Activated gamma-delta T cell treated with anti-CD3 and anti-CD28 coated beads, Interleukin-2, amount 50 U/mL, for 16 hours (primary cell): Measurements from ENCODE around the gene SLC11A1.

Experiments used
- DNase-seq: peaks from one replicate; pipeline ENCODE4 v3.0.0-alpha.2; 2020; ENCODE audit warnings: low read depth

SLC11A1 gene, protein sequence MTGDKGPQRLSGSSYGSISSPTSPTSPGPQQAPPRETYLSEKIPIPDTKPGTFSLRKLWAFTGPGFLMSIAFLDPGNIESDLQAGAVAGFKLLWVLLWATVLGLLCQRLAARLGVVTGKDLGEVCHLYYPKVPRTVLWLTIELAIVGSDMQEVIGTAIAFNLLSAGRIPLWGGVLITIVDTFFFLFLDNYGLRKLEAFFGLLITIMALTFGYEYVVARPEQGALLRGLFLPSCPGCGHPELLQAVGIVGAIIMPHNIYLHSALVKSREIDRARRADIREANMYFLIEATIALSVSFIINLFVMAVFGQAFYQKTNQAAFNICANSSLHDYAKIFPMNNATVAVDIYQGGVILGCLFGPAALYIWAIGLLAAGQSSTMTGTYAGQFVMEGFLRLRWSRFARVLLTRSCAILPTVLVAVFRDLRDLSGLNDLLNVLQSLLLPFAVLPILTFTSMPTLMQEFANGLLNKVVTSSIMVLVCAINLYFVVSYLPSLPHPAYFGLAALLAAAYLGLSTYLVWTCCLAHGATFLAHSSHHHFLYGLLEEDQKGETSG

DNA sequence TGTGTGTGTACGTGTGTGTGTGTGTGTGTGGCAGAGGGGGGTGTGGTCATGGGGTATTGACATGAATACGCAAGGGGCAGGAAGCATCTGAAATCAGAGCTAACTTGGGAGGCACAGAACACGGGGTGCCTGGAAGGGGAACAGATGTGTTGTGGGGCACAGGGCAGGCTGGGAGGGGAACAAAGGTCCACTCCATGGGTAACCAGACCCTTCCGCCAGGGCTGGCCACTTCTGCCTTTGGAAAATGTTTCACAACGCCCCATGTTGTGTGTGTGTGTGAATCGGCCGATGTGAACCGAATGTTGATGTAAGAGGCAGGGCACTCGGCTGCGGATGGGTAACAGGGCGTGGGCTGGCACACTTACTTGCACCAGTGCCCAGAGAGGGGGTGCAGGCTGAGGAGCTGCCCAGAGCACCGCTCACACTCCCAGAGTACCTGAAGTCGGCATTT, at the start of gene SLC11A1:
SLC11A1 (plus strand) TSS at position 358 of the 451 bp plus-strand sequence. CDS start 96 bp downstream, outside the sequence.
- no peak for DNase-seq

DNA sequence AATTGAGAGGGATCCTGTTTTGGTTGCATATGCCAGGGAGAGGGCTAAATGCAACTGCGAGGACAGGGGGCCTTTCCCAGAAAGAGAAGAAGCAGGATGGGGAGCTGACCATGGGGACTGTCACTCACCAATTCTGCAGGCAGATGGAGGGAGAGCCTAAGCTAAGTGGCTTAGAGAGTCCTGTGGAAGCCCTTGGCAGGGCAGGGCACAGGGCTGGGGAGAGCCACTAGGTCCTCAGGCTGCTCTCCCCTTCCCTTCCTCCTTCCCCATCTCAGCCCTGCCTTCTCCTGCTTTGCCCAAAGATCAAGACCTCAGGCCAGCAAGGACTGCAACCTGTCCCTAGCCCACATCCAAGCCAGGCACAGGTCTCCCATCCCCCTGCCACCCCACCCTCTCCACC, 49.8 kb upstream of the SLC11A1 start:
- no peak for DNase-seq

- DNase-seq: no peak
These were observed 49.0 kb upstream of the SLC11A1 start for GRCh38 chr2:218332920-218333645.

- no peak for DNase-seq
These were observed 47.5 kb upstream of the SLC11A1 start for GRCh38 chr2:218334531-218334930.

DNA sequence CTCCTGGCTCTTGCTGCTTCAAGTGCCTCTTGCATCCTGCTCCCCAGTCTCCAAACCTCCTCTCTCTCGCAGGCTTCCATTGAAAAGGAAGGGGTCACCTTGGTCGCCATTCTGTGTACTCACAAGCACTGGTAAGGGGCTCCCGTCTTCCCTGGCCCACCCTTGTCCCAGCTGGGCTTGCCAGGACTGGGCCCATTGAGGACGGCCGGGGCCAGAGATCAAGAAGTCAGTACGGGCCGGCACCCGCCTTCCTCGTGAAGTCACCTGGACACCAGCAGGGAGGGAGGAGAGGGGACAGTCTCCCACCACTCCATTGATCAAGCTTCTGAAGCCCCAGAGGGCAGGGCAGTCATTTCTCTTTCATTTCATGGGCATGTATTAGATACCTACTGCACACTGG, 41.4 kb upstream of the SLC11A1 start:
- no peak for DNase-seq

DNA sequence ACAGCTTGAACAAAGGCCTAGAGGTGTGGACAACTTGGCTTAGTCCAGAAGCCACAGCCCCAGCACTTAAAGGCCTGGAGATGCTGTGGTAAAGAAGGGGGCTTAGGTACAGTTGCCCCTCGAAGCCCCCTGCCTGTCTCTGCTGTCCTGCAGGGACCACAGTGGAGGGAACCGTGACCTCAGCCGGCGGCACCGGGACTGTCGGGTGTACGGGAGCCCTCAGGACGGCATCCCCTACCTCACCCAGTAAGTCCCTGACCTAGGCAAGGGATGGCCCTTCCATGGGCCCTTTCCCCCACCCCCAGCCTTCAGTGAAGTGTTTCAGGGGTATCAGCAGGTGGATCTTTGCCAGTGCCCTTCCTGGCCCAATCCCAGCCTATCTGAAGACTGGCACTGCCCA, 40.7 kb upstream of the SLC11A1 start:
- no peak for DNase-seq

GRCh38 chr2:218342837-218343236, 39.2 kb upstream of the SLC11A1 start:
- no peak for DNase-seq

DNA sequence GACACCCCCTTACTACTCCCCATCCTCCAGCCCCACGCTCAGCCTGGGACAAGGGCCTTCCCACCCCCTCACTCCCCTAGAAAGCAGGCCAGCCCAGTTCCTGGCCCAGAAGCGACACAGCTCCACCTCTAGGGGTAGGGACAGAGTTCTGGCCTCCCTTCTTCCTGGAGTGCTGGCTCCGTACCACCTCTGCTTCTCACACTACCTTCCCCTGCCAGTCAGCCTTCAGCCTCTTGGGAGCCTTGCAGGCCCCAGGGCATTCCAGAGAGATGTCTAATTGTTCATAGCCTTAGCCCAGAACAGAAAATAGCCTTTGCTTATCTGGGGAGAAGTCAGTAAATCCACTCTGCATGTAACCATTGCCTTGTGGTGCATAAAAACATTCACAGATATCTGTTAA, 38.5 kb upstream of the SLC11A1 start:
- DNase-seq: no peak

- no peak for DNase-seq
These were observed 37.9 kb upstream of the SLC11A1 start for GRCh38 chr2:218344090-218344754.

DNA sequence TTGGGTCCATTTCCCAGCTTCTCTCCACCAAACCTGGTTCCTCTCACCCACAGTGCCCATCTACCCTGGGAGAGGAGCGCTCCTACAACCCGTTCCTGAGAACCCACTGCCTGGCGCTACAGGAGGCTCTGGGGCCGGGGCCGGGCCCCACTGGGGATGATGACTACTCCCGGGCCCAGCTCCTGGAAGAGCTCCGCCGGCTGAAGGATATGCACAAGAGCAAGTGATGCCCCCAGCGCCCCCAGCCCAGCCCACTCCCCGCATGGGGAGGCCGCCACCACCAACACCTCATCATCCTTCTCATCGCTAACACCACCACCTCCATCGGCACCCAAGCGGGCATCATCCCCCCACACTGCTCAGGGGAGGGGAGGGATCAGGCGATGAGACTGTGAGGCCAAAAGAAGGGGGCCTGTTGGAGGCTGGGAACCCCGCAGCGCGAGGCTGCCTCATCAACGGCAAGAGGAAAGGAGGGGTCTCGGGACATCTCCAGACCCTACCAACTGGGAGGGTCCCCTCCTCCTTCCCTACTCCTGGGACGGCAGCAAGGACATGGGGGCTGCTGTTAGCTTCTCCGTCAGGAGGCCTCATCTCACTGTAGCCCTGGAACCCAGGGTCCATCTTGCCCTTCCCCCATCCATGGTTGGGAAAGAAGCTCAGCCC, 37.2 kb upstream of the SLC11A1 start:
- no peak for DNase-seq

GRCh38 chr2:218345491-218346236, 36.4 kb upstream of the SLC11A1 start:
- DNase-seq: no peak

DNA sequence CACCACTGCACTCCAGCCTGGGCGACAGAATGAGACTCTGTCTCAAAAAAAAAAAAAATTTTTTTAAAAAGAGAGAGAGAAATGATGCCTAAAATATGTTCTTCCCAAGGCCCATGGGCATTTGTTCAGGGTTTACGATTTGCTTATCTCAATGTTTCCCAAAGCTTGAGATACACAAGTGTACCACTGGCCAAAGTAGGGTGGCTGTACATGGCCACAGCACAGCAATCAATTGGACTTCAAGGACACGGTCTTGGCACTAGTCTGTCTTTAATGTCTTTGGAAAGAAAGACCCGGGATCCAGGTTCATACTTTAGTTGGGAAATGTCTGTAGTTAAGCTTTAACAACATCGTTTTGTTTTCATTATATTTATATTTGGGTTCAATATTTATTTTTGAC, 34.9 kb upstream of the SLC11A1 start:
- no peak for DNase-seq

DNA sequence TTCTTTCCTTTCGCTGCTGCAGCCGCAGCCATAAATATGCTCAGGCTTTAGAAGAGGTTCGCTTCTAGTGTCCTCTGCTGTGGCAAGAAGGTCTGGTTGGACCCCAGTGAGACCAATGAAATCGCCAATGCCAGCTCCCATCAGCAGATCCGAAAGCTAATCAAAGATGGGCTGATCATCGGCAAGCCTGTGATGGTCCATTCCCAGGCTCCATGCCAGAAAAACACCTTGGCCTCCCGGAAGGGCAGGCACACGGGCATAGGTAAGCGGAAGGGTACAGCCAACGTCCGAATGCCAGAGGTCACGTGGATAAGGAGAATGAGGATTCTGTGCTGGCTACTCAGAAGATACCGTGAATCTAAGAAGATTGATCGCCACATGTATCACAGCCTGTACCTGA, 28.0 kb upstream of the SLC11A1 start:
- DNase-seq: no peak

- no peak for DNase-seq
These were observed 27.1 kb upstream of the SLC11A1 start for GRCh38 chr2:218354850-218355443.

- DNase-seq: no peak
These were observed 24.6 kb upstream of the SLC11A1 start for GRCh38 chr2:218357236-218358177.

DNA sequence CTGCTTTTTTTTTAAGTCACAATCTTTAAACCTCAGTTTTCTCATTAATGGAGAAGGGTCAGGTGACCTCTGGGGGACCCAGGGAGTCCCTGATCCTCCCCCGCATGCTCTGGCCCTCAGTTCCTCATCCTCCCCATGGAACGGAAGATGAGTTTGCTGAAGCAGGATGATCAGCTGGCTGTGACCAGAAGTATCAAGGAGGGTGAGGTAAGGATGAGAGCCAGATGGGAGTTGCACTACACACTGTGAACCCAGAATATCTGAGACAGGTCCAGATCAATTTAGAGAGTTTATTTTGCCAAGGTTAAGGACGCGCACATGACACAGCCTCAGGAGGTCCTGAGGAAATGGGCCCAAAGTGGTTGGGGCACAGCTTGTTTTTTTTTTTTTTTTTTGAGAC, 21.6 kb upstream of the SLC11A1 start:
- DNase-seq: no peak

GRCh38 chr2:218362606-218363005, 19.5 kb upstream of the SLC11A1 start:
- no peak for DNase-seq

GRCh38 chr2:218363736-218364135, 18.3 kb upstream of the SLC11A1 start:
- no peak for DNase-seq

DNA sequence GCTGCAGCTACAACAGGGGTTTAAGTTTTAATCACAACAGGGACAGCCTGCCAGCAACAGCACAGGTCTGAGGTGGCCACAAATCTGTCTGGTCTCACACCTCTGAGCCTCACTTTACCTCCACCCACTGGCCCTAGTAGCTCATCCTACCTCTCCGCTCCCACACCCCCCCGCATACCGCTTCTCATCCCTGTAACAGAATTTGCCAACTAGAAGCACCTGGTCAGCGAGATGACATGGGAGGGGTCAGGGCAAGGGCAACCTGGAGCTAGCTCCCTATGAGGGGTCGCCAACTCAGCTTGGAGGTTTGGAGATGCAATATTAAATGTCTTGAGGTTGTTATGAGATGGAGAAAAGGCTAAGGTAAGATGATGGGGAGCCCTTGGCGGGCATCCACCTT, 17.9 kb upstream of the SLC11A1 start:
- DNase-seq: no peak
